ENCODE results near the gene CD200. TPM values are rescaled to one million over a fixed set of nuclear protein-coding genes. Genes with fewer than 3 reads are reported as not detected.

The CD200 gene
- total and polyA plus RNA-seq, 2 of the 4 experiments (the other 2 are of a cell fraction), result 1.1 to 1.7 TPM

DNA sequence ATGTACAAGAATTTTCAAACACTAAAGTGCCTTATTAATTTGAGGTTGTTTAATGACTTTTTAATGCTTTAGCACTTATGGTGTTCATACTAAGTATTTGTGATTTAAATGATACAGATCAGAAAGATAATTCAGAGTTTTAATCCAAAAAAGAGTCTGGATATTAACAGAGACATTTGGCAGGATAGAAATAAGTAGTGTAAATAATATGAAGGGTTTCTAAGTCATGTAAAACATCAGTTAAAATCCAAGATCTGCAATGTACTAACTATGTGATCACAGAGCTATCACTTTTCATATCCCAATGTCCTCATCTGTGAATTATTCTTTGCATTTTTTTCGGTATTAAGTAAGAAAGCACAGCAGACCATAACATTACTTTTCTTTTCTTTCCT, 62.9 kb downstream of the CD200 start (continued):
- TF ChIP-seq, protein P1, sequence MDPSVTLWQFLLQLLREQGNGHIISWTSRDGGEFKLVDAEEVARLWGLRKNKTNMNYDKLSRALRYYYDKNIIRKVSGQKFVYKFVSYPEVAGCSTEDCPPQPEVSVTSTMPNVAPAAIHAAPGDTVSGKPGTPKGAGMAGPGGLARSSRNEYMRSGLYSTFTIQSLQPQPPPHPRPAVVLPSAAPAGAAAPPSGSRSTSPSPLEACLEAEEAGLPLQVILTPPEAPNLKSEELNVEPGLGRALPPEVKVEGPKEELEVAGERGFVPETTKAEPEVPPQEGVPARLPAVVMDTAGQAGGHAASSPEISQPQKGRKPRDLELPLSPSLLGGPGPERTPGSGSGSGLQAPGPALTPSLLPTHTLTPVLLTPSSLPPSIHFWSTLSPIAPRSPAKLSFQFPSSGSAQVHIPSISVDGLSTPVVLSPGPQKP (IDR thresholded peaks at IDR 0.05; ENCODE audit: borderline replicate concordance, low read depth, low read length), result no peak
- TF ChIP-seq MXI1 (IDR thresholded peaks at IDR 0.05; ENCODE audit: borderline replicate concordance, low read depth, low read length) (no peak), MAZ (IDR thresholded peaks at IDR 0.05; ENCODE audit: borderline replicate concordance, low read depth, low read length) (no peak)

DNA sequence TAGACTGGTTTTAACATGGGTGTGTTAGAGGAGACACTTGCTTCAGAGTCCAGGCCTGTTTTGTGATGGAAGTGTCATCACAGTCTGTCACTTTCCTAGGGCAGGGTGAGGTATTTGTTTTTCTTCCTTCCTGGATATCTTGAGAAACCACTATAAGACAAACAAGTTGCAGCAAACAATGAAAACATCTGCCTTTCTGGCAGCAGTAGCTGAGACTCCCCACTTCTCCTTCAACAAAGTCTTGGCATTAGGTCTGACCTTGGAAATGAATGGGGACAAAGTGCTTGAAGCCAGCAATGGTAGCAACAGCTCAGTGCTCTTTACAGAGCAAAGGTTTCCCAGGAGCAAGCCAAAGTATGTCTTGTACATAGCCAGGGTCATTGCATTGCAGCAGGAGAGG, 64.6 kb downstream of the CD200 start:
- Histone ChIP-seq H3K23ac (ENCODE audit: low read depth, low read length) (no peak overlapping the region), H2BK15ac (ENCODE audit: low read depth, low read length) (peak overlapping the region; percentile 82; the same call in 2 of the 3 replicates), H3K56ac (ENCODE audit: extremely low read depth, insufficient read depth, low read length) (no peak overlapping the region), H2BK5ac (ENCODE audit: low read depth, low read length, poor library complexity, severe bottlenecking) (peak overlapping the region; percentile 46), H2AFZ (replicated peaks; ENCODE audit: low read length, poor library complexity) (no peak overlapping the region), H3K9ac (ENCODE audit: low read depth, low read length) (no peak overlapping the region), H4K20me1 (ENCODE audit: insufficient read depth, low read length) (no peaks in the 10 kb centered on the region), H3K4me1 (ENCODE audit: control insufficient read depth, insufficient read depth, low read length) (peaks cover 11% of the 10 kb centered on the region), H3K36me3 (ENCODE audit: control insufficient read depth, insufficient read depth, low read length) (no peaks in the 10 kb centered on the region), H3K79me1 (ENCODE audit: low read depth in 1 of 2, low read length in 2 of 2) (no peaks in the 10 kb centered on the region), H4K5ac (ENCODE audit: low read depth, low read length) (peak overlapping the region; percentile 26; the same call in 1 of the 2 replicates), H4K91ac (ENCODE audit: insufficient read depth, low read depth, low read length) (no peak overlapping the region), H3K9me1 (ENCODE audit: insufficient read depth, low read length) (peaks cover 4% of the 10 kb centered on the region; the same call in 1 of the 2 replicates), H2AK5ac (ENCODE audit: low read depth, low read length) (peak overlapping the region; percentile 20), H3K14ac (replicated peaks; ENCODE audit: low read depth, low read length) (peak overlapping the region; percentile 55; the same call in 1 of the 2 replicates), H3K4ac (ENCODE audit: low read depth, low read length) (peak overlapping the region; percentile 48; the same call in 1 of the 2 replicates), H3K9me3 (ENCODE audit: control insufficient read depth, insufficient read depth, low read length) (peaks cover under 1% of the 10 kb centered on the region; the same call in 1 of the 2 replicates), H2BK20ac (ENCODE audit: low read depth, low read length) (peak overlapping the region; percentile 76; the same call in 1 of the 2 replicates), H3K18ac (ENCODE audit: low read depth, low read length) (peak overlapping the region; percentile 36; the same call in 1 of the 2 replicates), H2BK120ac (ENCODE audit: low read depth, low read length) (peak overlapping the region; percentile 77), H2AK9ac (replicated peaks; ENCODE audit: low read depth, low read length, poor library complexity) (no peak overlapping the region), H3K4me2 (ENCODE audit: low read depth, low read length) (no peak overlapping the region), H3K27ac (ENCODE audit: insufficient read depth, low read length) (no peak overlapping the region), H4K8ac (ENCODE audit: low read depth in 2 of 2, low read length in 2 of 2) (peak overlapping the region; percentile 22 to 24; a peak in 3 of 4 replicates), H3K4me3 (ENCODE audit: insufficient read depth, low read depth, low read length) (no peak overlapping the region), H3K27me3 (ENCODE audit: control insufficient read depth, insufficient read depth, low read length) (no peaks in the 10 kb centered on the region)
- ATAC-seq (ENCODE audit: low read depth) (no peak), DNase-seq (no peak)
- in situ Hi-C loops (cut with MboI; ENCODE audit: low sequenced_read_pairs), result no loop called here
- CTCF ChIA-PET, result no interaction called here
- TF ChIP-seq NFE2L2 (IDR thresholded peaks at IDR 0.05; ENCODE audit: low read depth, low read length) (no peak), BHLHE40 (IDR thresholded peaks at IDR 0.05; ENCODE audit: low read depth, low read length) (no peak), FOS (IDR thresholded peaks at IDR 0.05; ENCODE audit: low read depth, low read length) (no peak), SMC3 (IDR thresholded peaks at IDR 0.05; ENCODE audit: low read depth, low read length) (no peak), MXI1 (IDR thresholded peaks at IDR 0.05; ENCODE audit: borderline replicate concordance, low read depth, low read length) (no peak), CHD1 (IDR thresholded peaks at IDR 0.05; ENCODE audit: low read depth, low read length) (no peak), CEBPB (IDR thresholded peaks at IDR 0.05; ENCODE audit: low read depth, low read length) (no peak)
- TF ChIP-seq, protein P2, sequence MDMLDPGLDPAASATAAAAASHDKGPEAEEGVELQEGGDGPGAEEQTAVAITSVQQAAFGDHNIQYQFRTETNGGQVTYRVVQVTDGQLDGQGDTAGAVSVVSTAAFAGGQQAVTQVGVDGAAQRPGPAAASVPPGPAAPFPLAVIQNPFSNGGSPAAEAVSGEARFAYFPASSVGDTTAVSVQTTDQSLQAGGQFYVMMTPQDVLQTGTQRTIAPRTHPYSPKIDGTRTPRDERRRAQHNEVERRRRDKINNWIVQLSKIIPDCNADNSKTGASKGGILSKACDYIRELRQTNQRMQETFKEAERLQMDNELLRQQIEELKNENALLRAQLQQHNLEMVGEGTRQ (IDR thresholded peaks at IDR 0.05; ENCODE audit: low read depth, low read length), result no peak
- intact Hi-C loops (cut with micrococcal nuclease), result no loop called here
- POLR2A ChIA-PET (ENCODE audit: unreplicated experiment), result no interaction called here
- BruUV-seq (replicated peaks), result no TSS peak
- dilution Hi-C loops (cut with HindIII; ENCODE audit: low sequenced_read_pairs, unreplicated experiment), result no loop called here

Measured in IMR-90 (cell line).